Lung (tissue), 12 donors: Measurements from ENCODE around the gene TVP23C. TPM values are rescaled to one million over a fixed set of nuclear protein-coding genes. Genes with fewer than 3 reads are reported as not detected.
A peak's percentile ranks its signal among the peaks of the same experiment; 100 is the strongest.

Experiments
- ATAC-seq: fragments of 200-7000 bp; cut with Tn5 transposase; one replicate; pipeline ENCODE4 v1.9.1; 2020; ENCODE audit warnings: moderate number of reproducible peaks; ENCODE audit not compliant: insufficient read depth, low FRiP score
- DNase-seq, 3 donors: peaks; one replicate each; pipeline ENCODE4 v3.0.0-alpha.2; 2013 to 2017
- H3K27ac ChIP-seq, 2 donors: one replicate each; pipeline ENCODE4 v1.5.1; 2013; ENCODE audit warnings: mild to moderate bottlenecking in 2 of 2, moderate library complexity in 2 of 2, control low read depth in 1 of 2, inconsistent platforms in 1 of 2, low read depth in 1 of 2, low read length in 1 of 2
- H3K27me3 ChIP-seq, 3 donors: one replicate each; pipeline ENCODE4 v1.5.1; 2013; ENCODE audit warnings: low read length in 2 of 3; ENCODE audit not compliant: control insufficient read depth in 3 of 3, insufficient read depth in 3 of 3
- H3K36me3 ChIP-seq, 4 donors: one replicate each; pipeline ENCODE4 v1.5.1; 2013; ENCODE audit warnings: low read length in 4 of 4, mild to moderate bottlenecking in 1 of 4, moderate library complexity in 1 of 4; ENCODE audit not compliant: control insufficient read depth in 4 of 4, insufficient read depth in 4 of 4
- H3K4me1 ChIP-seq, 5 donors: one replicate each; pipeline ENCODE4 v1.5.1; 2013; ENCODE audit warnings: low read length in 5 of 5, mild to moderate bottlenecking in 2 of 5, moderate library complexity in 1 of 5; ENCODE audit not compliant: control insufficient read depth in 5 of 5, insufficient read depth in 5 of 5
- H3K4me3 ChIP-seq: one replicate; pipeline ENCODE4 v1.5.1; 2013; ENCODE audit warnings: mild to moderate bottlenecking, control low read depth, moderate library complexity
- H3K9ac ChIP-seq, 2 donors: one replicate each; pipeline ENCODE4 v1.5.1; 2013; ENCODE audit warnings: low read length in 2 of 2, control low read depth in 1 of 2; ENCODE audit not compliant: insufficient read depth in 1 of 2
- H3K9me3 ChIP-seq, 4 donors: one replicate each; pipeline ENCODE4 v1.5.1; 2013; ENCODE audit warnings: low read length in 3 of 4, mild to moderate bottlenecking in 1 of 4, moderate library complexity in 1 of 4; ENCODE audit not compliant: control insufficient read depth in 4 of 4, insufficient read depth in 3 of 4
- CTCF ChIP-seq: IDR thresholded peaks from 2 replicates; pipeline ENCODE4 v1.5.1; 2012; ENCODE audit warnings: mild to moderate bottlenecking; ENCODE audit errors: control extremely low read depth, extremely low read depth
- WGBS, 2 donors: extraction: QIAGEN DNeasy Blood & Tissue Kit; methylation state at CpG; one replicate each; pipeline ENCODE4 v1.1.7; 2013; 5-methylcytosine and 5-hydroxymethylcytosine counted together
- polyA plus RNA-seq, 2 donors: library from polyadenylated mRNA; stranded (reverse); fragments of 200-250 nt; gene quantifications; one replicate each; pipeline ENCODE4 v1.2.1, GENCODE V29; 2013
- total RNA-seq, 2 donors: library from RNA; depleted of rRNA in 1 of 2; stranded (reverse); fragments of >200 nt in 1 of 2; gene quantifications; one replicate each; pipeline ENCODE4 v1.2.1, GENCODE V29; 2014 to 2021
- donor health status: control.
- donor health status: control.
- donor health status: Bipolar disorder and iron deficiency.
- donor health status: healthy.
- donor health status: DM: yes; HTN: yes; CAD: no.

The TVP23C gene
- total and polyA plus RNA-seq, 4 donors = 2.7 to 80.8 (median 13.0) TPM

GRCh38 chr17:15469260-15469659 is 94.0 kb downstream of the TVP23C start:
- H3K9ac ChIP-seq = no peak overlapping the region
- 90 to 95% methylated on average over 7 of the region's 7 CpGs for whole genome bisulfite sequencing, 2 donors
- DNase-seq (no peak), ATAC-seq (no peak)
- peaks cover 0 to 16% (median 10%) of the 10 kb centered on the region in 5 donors for H3K4me1 ChIP-seq
- no peak for TF ChIP-seq CTCF
- peaks cover 0 to 2% (median 0%) of the 10 kb centered on the region in 4 donors for H3K9me3 ChIP-seq
- H3K36me3 ChIP-seq = no peaks in the 10 kb centered on the region
- H3K27ac ChIP-seq = no peak overlapping the region
- no peaks in the 10 kb centered on the region for H3K27me3 ChIP-seq
- H3K4me3 ChIP-seq = no peak overlapping the region

DNA sequence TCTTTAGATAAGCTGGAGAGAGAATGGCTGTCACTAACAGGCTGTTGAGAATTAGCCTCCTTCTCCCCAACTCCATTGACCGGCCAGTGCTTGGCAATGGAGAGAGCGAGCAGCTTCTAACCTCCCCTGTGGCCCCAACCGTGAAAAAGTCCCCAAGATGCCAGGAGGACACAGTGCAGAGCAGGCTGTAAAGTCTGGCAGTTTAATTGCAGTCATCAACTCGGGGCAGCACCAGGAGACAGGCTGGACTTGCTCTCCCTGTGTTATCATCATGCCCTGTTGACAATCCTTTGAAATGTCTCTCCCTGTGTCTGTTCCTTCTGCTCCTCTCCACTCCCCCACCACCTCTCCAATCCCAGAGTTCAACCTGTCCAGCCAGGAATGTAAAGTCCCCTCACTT is 95.2 kb downstream of the TVP23C start:
- Histone ChIP-seq H3K4me3 (no peak overlapping the region), H3K4me1 (peaks cover under 1 to 22% (median 18%) of the 10 kb centered on the region in 5 donors), H3K27ac (no peak overlapping the region), H3K9me3 (peaks cover 0 to 2% (median 0%) of the 10 kb centered on the region in 4 donors), H3K36me3 (no peaks in the 10 kb centered on the region), H3K27me3 (no peaks in the 10 kb centered on the region), H3K9ac (no peak overlapping the region)
- 55 to 59% methylated on average over 4 of the region's 4 CpGs for WGBS, 2 donors
- no peak for TF ChIP-seq CTCF
- DNase-seq (no peak), ATAC-seq (no peak)

GRCh38 chr17:15467592-15467991 is 95.7 kb downstream of the TVP23C start, which contains the start of gene CDRT4:
CDRT4 (minus strand) TSS chr17:15467621; CDS start chr17:15440238, 27,383 bp downstream.
- H3K27ac ChIP-seq = no peak within 1 kb of the TSS
- no peak for TF ChIP-seq CTCF
- no peak within 1 kb of the TSS for H3K9ac ChIP-seq
- no peak within 1 kb of the TSS for H3K4me3 ChIP-seq
- no peaks in the 10 kb centered on the region for H3K27me3 ChIP-seq
- peaks cover 0 to 2% (median 0%) of the 10 kb centered on the region in 4 donors for H3K9me3 ChIP-seq
- DNase-seq = no peak
- 95% methylated on average over 3 of the region's 3 CpGs for WGBS, 2 donors
- ATAC-seq = no peak
- H3K4me1 ChIP-seq = peaks cover 4 to 25% (median 22%) of the 10 kb centered on the region in 5 donors
- no peaks in the 10 kb centered on the region for H3K36me3 ChIP-seq

DNA sequence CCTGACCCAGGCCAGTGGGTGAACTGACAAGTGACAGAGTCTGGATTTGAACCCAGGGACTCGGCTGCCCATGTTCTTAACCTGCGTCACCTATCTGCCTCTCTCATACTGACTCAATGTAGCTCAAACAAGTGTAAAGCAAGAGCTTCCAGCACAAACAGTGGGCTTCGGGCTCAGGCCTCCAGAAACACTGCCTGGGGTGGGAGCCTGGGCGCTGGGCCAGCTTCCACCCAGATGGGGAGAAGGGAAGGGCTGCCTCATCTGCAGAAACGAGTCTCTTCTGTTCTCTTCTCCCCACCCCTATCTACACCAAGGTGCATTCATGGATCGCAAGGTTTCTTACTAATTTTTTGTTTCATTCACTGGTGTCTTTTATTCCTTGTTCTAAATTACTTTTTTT is 97.2 kb downstream of the TVP23C start:
- no peak overlapping the region for H3K4me3 ChIP-seq
- H3K27ac ChIP-seq = no peak overlapping the region
- no peaks in the 10 kb centered on the region for H3K36me3 ChIP-seq
- TF ChIP-seq CTCF = no peak
- DNase-seq (peak in 2 of 3 donors; percentile 33 to 47), ATAC-seq (no peak)
- WGBS, 2 donors = 78 to 89% methylated on average over 6 of the region's 6 CpGs
- no peaks in the 10 kb centered on the region for H3K27me3 ChIP-seq
- peaks cover 4 to 25% (median 24%) of the 10 kb centered on the region in 5 donors for H3K4me1 ChIP-seq
- H3K9ac ChIP-seq = no peak overlapping the region
- peaks cover 0 to 2% (median 0%) of the 10 kb centered on the region in 4 donors for H3K9me3 ChIP-seq
